SK-N-SH treated with all-trans-retinoic acid at 6 μM for 48 hours (cell line): Measurements from ENCODE around the gene TBC1D9.

Experiments
- ATAC-seq: fragments of 200-7000 bp; cut with Tn5 transposase; 3 replicates; pipeline ENCODE4 v1.9.1; 2020; ENCODE audit warnings: mild to moderate bottlenecking, moderate library complexity
- ARNTL ChIP-seq: fragments of 450-650 bp; formaldehyde crosslinking; IDR thresholded peaks from 2 replicates; pipeline ENCODE4 v1.5.0; 2020; ENCODE audit warnings: low read depth, mild to moderate bottlenecking, moderate library complexity, borderline replicate concordance
- BACH2 ChIP-seq: fragments of 250-450 bp; sonication (Bioruptor Pico); IDR thresholded peaks from 2 replicates; pipeline ENCODE4 v1.9.0; 2021; ENCODE audit warnings: mild to moderate bottlenecking, borderline replicate concordance
- CREB5 ChIP-seq: fragments of 250-450 bp; sonication (Bioruptor Pico); IDR thresholded peaks from 2 replicates; pipeline ENCODE4 v1.5.1; 2020; ENCODE audit warnings: low read depth, mild to moderate bottlenecking, moderate library complexity
- CSDC2 ChIP-seq: fragments of 250-450 bp; sonication (Bioruptor Pico); IDR thresholded peaks from 2 replicates; pipeline ENCODE4 v1.5.0; 2020; ENCODE audit warnings: mild to moderate bottlenecking, moderate library complexity
- CSRNP3 ChIP-seq: fragments of 250-450 bp; sonication (Bioruptor Pico); IDR thresholded peaks from 2 replicates; pipeline ENCODE4 v1.5.1; 2021; ENCODE audit warnings: mild to moderate bottlenecking, moderate library complexity
- ESRRG ChIP-seq: fragments of 250-450 bp; sonication (Bioruptor Pico); IDR thresholded peaks from 2 replicates; pipeline ENCODE4 v1.6.1; 2021; ENCODE audit warnings: mild to moderate bottlenecking
- GLIS3 ChIP-seq: fragments of 250-450 bp; sonication (Bioruptor Pico); IDR thresholded peaks from 2 replicates; pipeline ENCODE4 v1.5.0; 2020; ENCODE audit warnings: mild to moderate bottlenecking, moderate library complexity
- OSR1 ChIP-seq: fragments of 250-450 bp; sonication (Bioruptor Pico); IDR thresholded peaks from 2 replicates; pipeline ENCODE4 v1.8.0; 2022; ENCODE audit warnings: moderate library complexity, mild to moderate bottlenecking, inconsistent platforms
- PATZ1 ChIP-seq: fragments of 250-450 bp; sonication (Bioruptor Pico); IDR thresholded peaks from 2 replicates; pipeline ENCODE4 v1.8.0; 2020; ENCODE audit warnings: mild to moderate bottlenecking, moderate library complexity, borderline replicate concordance
- POU6F1 ChIP-seq: fragments of 250-450 bp; sonication (Bioruptor Pico); IDR thresholded peaks from 2 replicates; pipeline ENCODE4 v1.8.0; 2021; ENCODE audit warnings: low read depth, mild to moderate bottlenecking, moderate library complexity, borderline replicate concordance
- PPARA ChIP-seq: fragments of 250-450 bp; sonication (Bioruptor Pico); IDR thresholded peaks from 2 replicates; pipeline ENCODE4 v1.5.0; 2020; ENCODE audit warnings: mild to moderate bottlenecking, borderline replicate concordance
- RARB ChIP-seq: fragments of 250-450 bp; sonication (Bioruptor Pico); IDR thresholded peaks from 2 replicates; pipeline ENCODE4 v1.8.0; 2021; ENCODE audit warnings: mild to moderate bottlenecking, moderate library complexity
- SNAI2 ChIP-seq: fragments of 250-450 bp; sonication (Bioruptor Pico); IDR thresholded peaks from 2 replicates; pipeline ENCODE4 v1.5.0; 2020; ENCODE audit warnings: mild to moderate bottlenecking, moderate library complexity
- TCF4 ChIP-seq: fragments of 250-450 bp; sonication (Bioruptor Pico); IDR thresholded peaks from 2 replicates; pipeline ENCODE4 v1.8.0; 2021; ENCODE audit warnings: mild to moderate bottlenecking, moderate library complexity, borderline replicate concordance
- TOX ChIP-seq: fragments of 250-450 bp; sonication (Bioruptor Pico); IDR thresholded peaks from 2 replicates; pipeline ENCODE4 v1.8.0; 2021; ENCODE audit warnings: mild to moderate bottlenecking, moderate library complexity, borderline replicate concordance
- ZC3H10 ChIP-seq: fragments of 250-450 bp; sonication (Bioruptor Pico); IDR thresholded peaks from 2 replicates; pipeline ENCODE4 v1.5.1; 2021; ENCODE audit warnings: mild to moderate bottlenecking, moderate library complexity
- ZFP3 ChIP-seq: fragments of 250-450 bp; sonication (Bioruptor Pico); IDR thresholded peaks from 2 replicates; pipeline ENCODE4 v1.5.0; 2020; ENCODE audit warnings: mild to moderate bottlenecking, moderate library complexity
- ZNF565 ChIP-seq: fragments of 450-650 bp; formaldehyde crosslinking; conservative IDR thresholded peaks from 2 replicates; pipeline ENCODE4 v1.5.0; 2020; ENCODE audit warnings: low read depth, mild to moderate bottlenecking, moderate library complexity
- ZNF70 ChIP-seq: fragments of 450-650 bp; formaldehyde crosslinking; IDR thresholded peaks from 2 replicates; pipeline ENCODE4 v1.5.0; 2020; ENCODE audit warnings: mild to moderate bottlenecking, moderate library complexity
- ZNF8 ChIP-seq: fragments of 450-650 bp; formaldehyde crosslinking; IDR thresholded peaks from 2 replicates; pipeline ENCODE4 v1.5.0; 2020; ENCODE audit warnings: mild to moderate bottlenecking, moderate library complexity

TBC1D9 gene

GRCh38 chr4:140639066-140639465 lies 117.1 kb downstream of the TBC1D9 start:
- TF ChIP-seq ZNF8 (CRISPR knock-in tag), result no peak
- TF ChIP-seq TCF4 (CRISPR knock-in tag), result no peak
- TF ChIP-seq PATZ1 (CRISPR knock-in tag), result no peak
- TF ChIP-seq ARNTL (CRISPR knock-in tag), result no peak
- TF ChIP-seq OSR1, result no peak
- TF ChIP-seq RARB, result no peak
- TF ChIP-seq ZC3H10, result no peak
- TF ChIP-seq TOX (CRISPR knock-in tag), result no peak
- no peak for TF ChIP-seq GLIS3 (CRISPR knock-in tag)
- TF ChIP-seq ZFP3, result no peak
- TF ChIP-seq ESRRG (CRISPR knock-in tag), result no peak
- no peak for TF ChIP-seq CSDC2 (CRISPR knock-in tag)
- TF ChIP-seq CSRNP3 (CRISPR knock-in tag), result no peak
- TF ChIP-seq SNAI2 (CRISPR knock-in tag), result no peak
- TF ChIP-seq CREB5 (CRISPR knock-in tag), result no peak
- ATAC-seq, result no peak

GRCh38 chr4:140637836-140638235 lies 118.3 kb downstream of the TBC1D9 start:
- TF ChIP-seq PATZ1 (CRISPR knock-in tag), result no peak
- peak; percentile 81 for ATAC-seq

- TF ChIP-seq CSRNP3 (CRISPR knock-in tag), result no peak
- TF ChIP-seq ZNF70 (CRISPR knock-in tag), result no peak
- no peak for TF ChIP-seq ZFP3
- no peak for TF ChIP-seq OSR1
- no peak for TF ChIP-seq ESRRG (CRISPR knock-in tag)
- no peak for TF ChIP-seq SNAI2 (CRISPR knock-in tag)
- no peak for TF ChIP-seq ZNF565 (CRISPR knock-in tag)
- ATAC-seq, result peak; percentile 54; the same call in 2 of the 3 replicates
These were observed 120.6 kb downstream of the TBC1D9 start for GRCh38 chr4:140635606-140636005.

GRCh38 chr4:140633951-140634350 lies 122.2 kb downstream of the TBC1D9 start:
- TF ChIP-seq PATZ1 (CRISPR knock-in tag) (no peak), PPARA (no peak), CREB5 (CRISPR knock-in tag) (no peak), POU6F1 (no peak), ZC3H10 (no peak), ZNF70 (CRISPR knock-in tag) (no peak), ZNF8 (CRISPR knock-in tag) (no peak), SNAI2 (CRISPR knock-in tag) (no peak), TCF4 (CRISPR knock-in tag) (no peak), ESRRG (CRISPR knock-in tag) (no peak), BACH2 (CRISPR knock-in tag) (no peak)
- no peak for ATAC-seq
